Activated T-helper 9 cell treated with anti-CD3 and anti-CD28 coated beads, Interleukin-2, amount 50 U/mL, for 16 hours (primary cell): Measurements from ENCODE around the gene PAX4.

ENCODE experiments used
- DNase-seq: peaks from one replicate; pipeline ENCODE4 v3.0.0-alpha.2; 2020; ENCODE audit warnings: low read depth

PAX4 gene

DNA sequence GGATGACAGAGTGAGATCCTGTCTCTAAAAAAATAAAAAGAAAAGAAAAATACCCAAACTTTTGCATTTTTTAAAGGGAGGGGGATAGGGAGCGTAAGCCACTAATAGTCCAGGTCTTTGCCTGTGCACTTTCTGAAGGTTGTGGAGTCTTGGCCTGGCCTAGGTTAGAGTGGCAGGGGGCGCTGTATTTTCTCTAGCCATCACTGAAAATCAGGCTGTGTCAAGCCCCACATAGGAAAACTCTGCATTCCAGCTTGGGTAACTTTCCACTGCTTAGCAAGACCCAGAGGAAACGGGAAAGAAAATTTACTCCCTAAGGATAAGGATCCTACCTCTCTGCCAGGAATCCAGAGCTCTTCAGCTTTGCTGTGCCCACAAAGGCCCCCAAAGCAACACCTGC lies 10.5 kb upstream of the PAX4 start:
- no peak for DNase-seq

DNA sequence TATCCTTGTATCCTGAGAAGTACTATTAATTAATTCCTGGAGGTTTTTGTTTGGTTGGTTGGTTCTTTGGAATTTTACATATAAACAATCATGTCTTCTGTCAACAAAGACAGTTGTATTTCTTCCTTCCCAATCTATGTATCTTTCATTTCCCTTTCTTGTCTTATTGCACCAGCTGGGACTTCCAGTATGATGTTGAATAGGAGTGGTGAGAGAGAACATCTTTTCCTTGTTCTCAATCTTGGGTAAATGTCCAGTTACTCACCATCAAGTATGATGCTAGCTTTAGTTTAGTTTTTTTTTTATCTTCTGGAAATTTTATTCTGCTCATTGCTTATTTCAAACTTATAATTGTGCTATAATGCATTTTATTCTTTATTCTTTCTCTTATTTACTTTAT lies 7.4 kb upstream of the PAX4 start:
- no peak for DNase-seq

DNA sequence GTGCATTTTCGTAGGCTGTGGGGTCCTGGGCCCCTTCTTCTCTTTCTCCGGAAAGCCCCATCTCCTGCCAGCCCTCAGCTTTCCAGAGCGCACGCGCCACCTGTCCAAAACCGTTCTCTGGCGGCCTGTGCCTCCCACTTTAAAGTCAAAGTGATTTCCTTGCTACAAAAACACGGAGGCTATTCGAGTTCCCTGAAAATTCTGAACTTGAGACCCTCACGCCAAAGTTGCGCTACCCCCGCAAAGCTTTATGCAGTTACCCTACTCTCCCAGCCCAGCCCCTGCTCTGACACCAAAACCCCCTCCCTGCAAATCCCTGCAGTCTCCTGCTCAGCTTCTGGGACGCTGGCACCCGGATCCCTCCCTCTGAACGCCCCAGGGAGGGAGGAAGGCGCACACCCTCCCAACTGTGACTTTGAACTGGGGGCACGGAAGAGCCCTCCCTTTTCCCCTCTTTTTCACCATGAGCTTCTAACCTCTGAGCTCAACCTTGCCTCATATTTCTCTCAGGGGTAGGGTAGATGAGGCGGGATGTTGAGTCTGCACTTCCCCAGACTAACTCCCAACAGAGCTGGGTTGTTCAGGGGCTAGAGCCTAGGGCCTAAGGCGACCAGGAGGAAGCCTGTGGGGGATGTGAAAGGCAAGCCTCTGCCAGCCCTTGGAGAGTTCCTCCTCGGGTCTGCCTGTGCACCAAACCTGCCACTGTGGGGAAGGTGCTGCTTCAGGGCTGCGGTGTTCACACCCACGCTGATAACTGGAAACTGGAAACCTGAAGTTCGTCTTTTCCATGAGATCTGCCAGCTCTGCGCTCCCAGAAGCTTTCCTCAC lies 2.7 kb upstream of the PAX4 start:
- no peak for DNase-seq

DNA sequence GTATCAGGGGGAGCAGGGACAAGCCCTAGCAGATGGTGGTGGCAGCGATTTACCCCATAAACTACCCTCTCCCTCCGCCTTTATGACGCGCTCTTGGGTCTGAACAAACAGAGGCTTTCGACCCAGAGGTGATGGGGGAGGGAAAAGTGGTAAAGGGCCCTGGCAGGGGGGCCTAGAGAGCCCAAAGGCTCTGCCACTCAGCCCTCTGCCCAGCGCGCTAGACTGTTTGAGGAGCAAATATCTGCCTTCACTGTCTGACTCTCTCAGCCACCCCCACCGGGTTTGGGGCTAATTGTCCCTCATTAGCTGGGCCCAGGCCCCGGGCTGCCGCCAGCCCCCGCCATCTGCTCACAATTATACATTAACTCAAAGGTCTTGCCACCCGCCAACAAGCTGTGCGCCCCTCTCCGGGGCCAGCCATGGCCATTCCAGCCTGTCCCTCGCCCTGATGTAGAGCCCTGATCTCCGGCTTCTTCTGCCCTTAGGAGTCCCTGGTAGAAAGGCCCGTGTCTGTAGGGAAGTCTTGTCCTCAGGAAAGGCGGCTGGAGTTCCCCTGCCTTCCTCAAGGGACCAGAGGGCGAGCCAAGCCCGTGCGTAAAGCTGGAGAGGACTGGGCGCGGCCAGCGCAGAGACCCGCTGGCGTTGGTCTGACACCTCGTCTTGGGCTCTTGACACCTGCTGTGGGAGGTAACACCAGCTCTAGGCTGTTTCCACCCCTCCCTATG lies 1.9 kb upstream of the PAX4 start:
- no peak for DNase-seq

DNA sequence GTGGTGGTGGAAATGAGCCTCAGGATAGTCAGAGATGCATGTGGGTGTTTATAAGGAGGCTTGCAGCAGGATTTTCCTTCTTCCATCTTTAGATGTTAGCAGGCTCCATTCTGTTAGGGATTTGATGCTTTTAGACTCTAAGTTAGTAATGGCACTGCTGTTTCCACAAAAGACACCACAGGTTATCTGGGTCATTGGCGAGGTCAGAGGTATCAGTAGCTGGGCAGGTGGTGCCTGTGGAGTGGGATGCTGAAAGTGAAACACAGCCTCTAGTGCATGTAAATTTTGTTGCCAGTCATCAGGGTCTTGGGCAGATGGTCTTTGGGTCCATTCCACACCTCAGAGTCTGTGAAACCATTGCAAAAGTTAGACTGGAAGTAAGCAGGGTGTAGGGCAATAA lies 833 bp upstream of the PAX4 start:
- no peak for DNase-seq

DNA sequence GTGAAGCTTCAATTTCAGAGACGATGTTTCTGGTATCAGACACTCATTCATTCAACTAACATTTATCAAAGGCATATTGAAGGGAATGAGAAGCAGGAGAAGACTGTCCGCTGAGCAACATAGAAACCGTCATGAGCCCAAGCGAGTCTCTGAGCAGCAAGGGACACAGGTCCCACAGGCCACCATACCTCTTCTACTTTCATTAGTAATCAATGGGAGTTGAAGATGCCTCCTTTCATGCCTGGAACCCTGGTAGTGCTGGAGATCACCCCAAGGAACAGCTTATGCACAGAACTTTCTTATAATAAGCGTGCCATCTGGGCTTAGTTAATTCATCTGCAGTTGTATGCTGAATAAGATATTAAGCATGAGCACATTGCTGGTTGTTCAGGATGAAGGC lies 1.2 kb downstream of the PAX4 start:
- no peak for DNase-seq

DNA sequence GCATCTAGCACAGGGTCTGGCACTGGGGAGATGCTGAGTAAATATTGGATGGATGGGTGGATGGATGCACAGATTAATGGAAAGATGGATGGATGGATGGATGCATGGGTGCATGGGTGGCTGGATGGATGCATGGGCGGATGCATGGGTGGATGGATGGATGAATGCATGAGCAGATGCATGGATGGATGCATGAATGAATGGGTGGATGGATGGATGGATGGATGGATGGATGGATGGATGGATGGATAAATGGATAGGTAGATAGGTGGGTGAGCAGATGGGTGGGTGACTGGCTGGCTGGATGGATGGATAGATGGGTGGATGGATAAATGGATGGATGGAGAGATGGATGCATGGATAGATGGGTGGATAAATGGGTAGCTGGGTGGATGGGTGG lies 5.7 kb downstream of the PAX4 start:
- no peak for DNase-seq

DNA sequence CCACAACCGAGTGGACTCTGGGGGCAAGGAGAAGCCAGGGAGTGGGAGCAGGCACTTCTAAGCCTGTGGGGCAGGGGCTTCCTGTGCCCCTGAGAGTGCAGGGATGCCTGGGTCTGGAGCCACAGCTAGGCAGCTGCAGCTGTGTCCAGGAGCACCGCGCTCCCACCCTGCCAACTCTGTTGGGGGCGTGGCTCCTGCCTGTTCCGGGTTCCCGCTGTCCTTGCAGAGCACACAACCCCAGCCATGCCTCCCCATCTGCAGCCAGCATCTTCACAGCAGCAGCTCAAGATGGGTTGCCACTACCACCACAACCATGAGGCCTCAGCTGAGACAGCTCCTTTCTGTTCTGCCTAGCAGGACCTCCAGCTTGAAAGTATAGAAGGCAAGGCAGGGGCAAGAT lies 8.6 kb downstream of the PAX4 start:
- no peak for DNase-seq

DNA sequence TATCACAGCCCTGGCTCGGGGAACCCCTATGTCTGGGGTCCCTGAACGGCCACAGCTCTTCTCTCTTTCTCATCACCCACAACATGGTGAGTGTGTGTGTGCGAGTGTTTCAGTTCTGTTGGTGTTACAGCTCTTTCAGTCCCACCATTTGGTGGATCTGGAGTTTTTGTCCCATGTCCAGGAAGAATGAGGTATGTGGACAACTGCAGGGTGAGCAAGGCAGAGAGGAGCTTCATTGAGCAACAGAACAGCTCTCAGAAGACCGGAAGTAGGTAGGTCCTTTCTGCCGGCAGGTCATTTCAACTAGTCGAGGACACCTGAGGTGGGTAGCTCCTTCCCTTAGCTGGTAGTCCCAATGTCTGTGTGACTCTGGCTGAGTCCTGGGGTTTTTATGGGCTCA lies 9.5 kb downstream of the PAX4 start:
- DNase-seq = no peak

DNA sequence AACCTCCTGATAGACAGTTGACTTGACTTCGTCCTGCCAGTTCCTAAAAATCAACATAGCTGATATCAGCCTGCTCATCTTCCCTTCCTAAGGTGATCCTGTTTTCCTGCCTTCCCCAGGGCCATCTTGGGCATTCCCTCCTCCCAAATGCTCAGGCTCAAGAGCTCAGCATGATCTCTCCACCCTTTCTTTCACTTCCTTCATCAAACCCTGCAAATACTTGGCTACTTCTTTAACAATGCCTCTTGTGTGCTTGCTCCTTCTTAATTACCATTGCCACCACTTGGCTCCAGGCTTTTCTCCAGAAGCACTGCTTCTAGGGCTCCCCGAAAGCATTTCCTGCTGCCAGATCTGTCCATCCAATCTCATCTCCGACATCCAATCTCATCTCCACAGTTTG lies 17.1 kb downstream of the PAX4 start:
- DNase-seq = no peak

DNA sequence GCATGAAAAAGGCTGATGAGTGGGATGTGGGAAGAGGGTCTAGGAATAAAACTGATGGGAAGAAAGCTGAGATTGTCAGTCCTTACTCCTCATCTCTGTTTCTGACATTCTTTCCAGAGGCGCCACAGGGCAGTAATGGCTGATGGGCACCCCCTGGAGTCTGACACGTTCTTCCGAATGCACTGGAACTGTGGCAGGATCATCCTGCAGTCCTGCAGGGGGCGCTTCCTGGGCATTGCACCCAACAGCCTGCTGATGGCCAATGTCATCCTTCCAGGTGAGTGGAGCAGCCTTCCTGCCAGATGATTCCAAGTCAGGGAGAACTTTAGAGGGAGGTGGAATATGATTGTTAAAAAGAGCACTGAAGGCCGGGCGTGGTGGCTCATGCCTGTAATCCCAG lies 19.6 kb downstream of the PAX4 start:
- no peak for DNase-seq

DNA sequence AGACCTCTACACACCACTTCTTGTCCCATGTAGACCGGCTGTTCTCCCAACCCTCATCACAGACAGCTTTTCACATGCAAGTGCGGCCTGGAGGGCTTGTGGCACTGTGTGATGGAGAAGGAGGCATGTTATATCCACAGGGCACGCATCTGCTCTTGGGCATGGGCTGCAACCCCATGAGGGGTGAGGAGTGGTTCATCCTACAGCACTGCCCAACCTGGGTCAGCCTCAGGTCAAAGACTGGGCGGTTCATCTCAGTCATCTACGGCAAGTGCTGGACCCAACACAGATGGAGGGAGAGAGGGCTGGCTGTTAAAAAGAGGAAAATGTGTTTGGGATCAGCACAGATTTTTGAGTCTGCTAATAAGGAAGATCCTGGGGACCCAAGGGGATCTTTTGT lies 22.2 kb downstream of the PAX4 start:
- no peak for DNase-seq

DNA sequence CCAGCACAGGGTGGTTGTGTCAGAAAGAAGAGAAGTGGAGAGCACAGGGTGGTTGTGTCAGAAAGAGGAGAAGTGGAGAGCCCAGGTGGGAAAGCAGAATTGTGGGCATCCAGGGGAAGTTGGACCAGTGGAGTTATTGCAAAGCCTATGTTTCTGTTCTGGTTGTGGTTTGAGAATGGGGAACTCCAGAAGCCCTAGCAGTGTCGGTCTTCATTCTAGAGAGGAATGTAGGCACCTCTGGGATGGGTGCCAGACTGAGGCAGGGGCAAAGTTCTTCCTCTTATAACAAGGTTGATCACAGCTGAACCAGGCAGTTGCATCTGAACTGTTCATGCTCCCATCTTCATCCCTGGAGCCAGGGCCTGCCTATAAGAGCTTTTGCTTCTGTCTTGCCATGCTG lies 23.5 kb downstream of the PAX4 start:
- no peak for DNase-seq

DNA sequence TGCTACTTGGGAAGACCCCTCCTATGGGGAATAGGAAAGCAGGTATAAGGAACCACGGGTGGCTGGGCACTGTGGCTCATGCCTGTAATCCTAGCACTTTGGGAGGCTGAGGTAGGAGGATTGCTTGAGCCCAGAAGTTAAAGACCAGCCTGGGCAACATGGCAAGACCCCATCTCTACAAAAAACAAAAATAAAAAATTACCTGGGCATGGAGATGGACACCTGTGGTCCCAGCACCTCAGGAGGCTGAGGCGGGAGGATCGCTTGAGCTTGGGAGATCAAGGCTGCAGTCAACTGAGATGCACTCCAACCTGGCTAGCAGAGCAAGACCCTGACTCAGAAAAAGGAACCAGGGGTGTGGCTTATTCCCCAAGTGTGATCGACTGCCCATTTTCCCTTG lies 25.4 kb downstream of the PAX4 start:
- no peak for DNase-seq

DNA sequence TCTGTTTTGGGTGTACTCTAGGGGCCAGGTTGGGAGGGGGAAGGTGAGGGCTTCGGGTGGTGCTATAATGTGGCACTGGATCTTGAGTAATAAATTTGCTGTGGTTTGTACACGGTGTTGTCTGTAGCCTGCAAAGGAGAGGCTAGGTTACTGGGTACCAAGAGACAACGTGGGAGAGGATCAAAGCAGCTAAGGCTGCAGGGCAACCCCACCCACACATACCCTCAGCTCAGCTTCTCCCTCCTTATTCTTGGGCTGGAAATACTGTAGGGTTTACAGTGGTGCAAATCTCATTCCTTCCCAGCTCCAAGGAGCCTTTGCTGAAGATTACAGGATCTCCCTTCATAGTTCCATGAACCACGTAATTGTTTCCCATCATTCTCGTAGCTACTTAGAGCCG lies 26.4 kb downstream of the PAX4 start:
- no peak for DNase-seq

DNA sequence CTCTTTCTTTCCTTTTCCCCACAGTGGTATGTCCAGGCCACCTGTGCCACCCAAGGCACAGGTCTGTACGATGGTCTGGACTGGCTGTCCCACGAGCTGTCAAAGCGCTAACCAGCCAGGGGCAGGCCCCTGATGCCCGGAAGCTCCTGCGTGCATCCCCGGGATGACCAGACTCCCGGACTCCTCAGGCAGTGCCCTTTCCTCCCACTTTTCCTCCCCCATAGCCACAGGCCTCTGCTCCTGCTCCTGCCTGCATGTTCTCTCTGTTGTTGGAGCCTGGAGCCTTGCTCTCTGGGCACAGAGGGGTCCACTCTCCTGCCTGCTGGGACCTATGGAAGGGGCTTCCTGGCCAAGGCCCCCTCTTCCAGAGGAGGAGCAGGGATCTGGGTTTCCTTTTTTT lies 26.8 kb downstream of the PAX4 start:
- DNase-seq = no peak

DNA sequence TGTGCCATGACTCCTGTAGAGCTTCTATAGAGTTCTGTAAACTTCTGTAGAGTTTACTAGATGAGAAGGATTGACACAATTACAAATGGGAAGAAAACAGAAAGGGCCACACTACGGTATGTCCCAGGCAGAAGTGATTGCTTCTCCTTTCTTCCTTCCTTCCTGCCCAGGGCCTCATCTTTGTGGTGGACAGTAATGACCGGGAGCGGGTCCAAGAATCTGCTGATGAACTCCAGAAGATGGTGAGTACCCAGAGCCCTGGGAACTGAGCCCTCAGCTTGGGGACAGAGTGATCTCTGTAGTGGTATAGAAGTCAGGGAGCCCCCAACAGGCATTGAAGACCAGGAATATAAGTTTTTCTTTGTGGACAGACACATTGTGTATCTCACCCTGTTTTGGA lies 28.0 kb downstream of the PAX4 start:
- DNase-seq = no peak

DNA sequence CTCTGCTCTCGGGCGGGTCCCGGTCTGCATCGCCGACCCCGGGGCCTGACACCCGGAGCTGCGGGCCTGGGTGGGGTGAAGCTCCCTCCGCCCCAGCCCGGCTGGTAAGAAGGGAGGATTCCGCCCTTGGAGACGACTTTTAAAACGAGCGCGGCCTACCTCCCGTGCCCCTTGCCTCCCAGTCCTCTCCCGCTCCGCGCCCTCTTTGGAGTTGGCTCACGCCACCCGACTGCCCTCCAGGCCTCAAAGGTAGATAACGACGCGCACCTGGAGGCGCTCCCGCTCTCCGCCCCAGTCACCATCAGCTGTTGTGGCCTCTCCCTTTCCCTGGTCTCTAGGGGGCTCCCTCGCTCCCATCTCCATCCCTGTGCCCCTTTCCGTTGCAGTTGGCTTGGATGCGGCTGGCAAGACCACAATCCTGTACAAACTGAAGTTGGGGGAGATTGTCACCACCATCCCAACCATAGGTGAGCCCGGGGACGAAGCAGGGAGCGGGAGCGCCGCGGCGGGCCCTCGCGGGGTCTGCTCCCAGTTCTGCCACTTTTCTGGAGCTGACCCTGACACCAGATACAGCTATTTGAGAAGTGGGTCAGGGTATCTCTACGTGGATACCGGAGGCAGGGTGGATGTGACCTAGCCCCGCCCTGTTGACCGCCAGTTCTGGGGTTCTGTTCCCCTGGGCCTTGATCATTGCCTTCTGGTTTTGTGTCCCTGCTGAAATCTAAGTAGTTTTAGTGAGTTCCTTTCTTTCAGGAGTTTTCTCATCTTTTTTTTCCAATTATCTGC lies 29.1 kb downstream of the PAX4 start:
- peak; percentile 15 for DNase-seq

DNA sequence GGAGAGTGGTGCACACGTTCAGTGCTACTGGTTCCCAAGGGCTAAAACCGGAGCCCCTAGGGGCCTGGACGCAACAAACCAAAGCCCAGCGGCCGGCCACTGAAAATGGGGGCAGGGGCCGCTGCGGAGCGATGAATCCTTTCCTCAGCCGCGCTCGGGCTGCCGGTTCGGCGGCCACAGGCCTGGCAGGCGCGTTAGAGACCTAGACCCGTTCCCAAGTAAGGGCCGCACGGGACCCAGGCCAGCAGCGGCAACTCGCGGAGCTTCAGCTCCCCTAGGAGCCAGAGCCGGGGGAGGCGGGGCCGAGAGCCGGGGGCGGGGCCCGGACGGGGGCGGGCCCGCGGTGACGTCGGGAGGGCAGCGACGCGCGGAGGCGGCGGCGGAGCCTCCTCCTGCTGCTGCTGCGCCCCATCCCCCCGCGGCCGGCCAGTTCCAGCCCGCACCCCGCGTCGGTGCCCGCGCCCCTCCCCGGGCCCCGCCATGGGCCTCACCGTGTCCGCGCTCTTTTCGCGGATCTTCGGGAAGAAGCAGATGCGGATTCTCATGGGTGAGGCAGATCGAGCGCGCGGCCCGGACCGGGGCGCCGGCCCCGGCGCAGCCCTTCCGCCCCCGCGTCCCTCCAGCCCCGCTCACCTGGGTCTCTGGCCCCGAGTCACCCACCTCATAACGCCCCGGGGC lies 29.8 kb downstream of the PAX4 start, which contains the start of gene ARF5:
Gene ARF5, plus strand, starts transcription at position 393 of the 678 bp plus-strand sequence. Its CDS starts 88 bp downstream, at position 481.
- peak; percentile 85 for DNase-seq

DNA sequence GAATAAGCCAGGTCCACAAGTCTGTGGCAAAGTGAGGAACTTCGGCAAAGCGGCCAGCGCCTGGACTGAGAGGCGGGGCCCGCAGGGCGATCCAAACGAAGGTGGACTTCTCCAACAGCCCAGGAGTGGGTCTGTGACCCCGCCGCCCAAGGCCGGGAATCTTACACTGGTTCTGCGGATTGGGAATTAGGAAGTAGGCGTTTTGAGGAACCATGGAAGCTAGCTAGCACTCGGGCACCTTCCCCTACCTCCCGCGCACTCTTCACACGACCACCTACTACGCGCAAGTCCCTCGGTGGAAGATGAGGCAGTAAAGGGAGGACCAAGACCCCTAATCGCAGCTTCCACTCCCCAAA lies 30.3 kb downstream of the PAX4 start:
- DNase-seq = no peak

DNA sequence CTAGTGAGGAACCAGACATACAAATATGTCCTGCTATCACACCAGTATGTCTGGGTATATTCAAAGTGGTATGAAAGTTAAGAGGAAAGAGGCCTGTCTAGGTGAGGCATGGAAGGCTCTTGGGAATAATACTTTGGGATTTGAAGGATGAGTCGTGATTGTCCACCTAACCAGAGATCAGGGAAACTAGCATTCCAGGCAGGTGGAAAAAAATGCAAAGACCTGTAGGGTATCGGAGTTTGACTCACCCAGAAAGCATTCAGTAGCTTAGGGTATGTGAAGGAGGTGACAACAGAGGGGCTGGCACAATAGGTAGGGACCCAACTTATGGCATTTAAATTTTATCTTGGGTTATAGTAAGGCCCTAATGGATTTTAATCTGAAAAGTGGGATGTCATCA lies 31.6 kb downstream of the PAX4 start:
- DNase-seq = no peak
